Chondrocyte (in vitro differentiated cells): Measurements from ENCODE around the gene CT45A10. TPM values are rescaled to one million over a fixed set of nuclear protein-coding genes. Genes with fewer than 3 reads are reported as not detected.
"Not testable (repeated sequence)": the region's sequence is repeated elsewhere in the genome, so short reads cannot be mapped to it uniquely, and the experiment has no call there.

Experiments used
- DNase-seq: peaks from one replicate; pipeline ENCODE4 v3.0.0; 2021; ENCODE audit warnings: mixed read lengths, low spot score
- H3K27ac Mint-ChIP-seq: one replicate; pipeline ENCODE4 v1.8.0; 2021; ENCODE audit warnings: mild to moderate bottlenecking, moderate library complexity, mixed read lengths; ENCODE audit not compliant: unreplicated experiment
- H3K27me3 Mint-ChIP-seq: 2 replicates; pipeline ENCODE4 v1.8.0; 2021; ENCODE audit warnings: low read depth, mixed read lengths
- H3K36me3 Mint-ChIP-seq: 2 replicates; pipeline ENCODE4 v1.8.0; 2021; ENCODE audit warnings: low read depth, mixed read lengths
- H3K4me1 Mint-ChIP-seq: 2 replicates; pipeline ENCODE4 v1.8.0; 2021; ENCODE audit warnings: low read depth, mild to moderate bottlenecking, mixed read lengths
- H3K4me3 Mint-ChIP-seq: one replicate; pipeline ENCODE4 v1.8.0; 2021; ENCODE audit warnings: mild to moderate bottlenecking, moderate library complexity, mixed read lengths; ENCODE audit not compliant: unreplicated experiment
- H3K9me3 Mint-ChIP-seq: 2 replicates; pipeline ENCODE4 v1.8.0; 2021; ENCODE audit warnings: low read depth, mixed read lengths
- long read RNA-seq: library from polyadenylated mRNA; stranded (forward); transcript quantifications from one replicate; pipeline ENCODE4 v2.0.0, GENCODE V29; 2021
- total RNA-seq: library from RNA; stranded (reverse); gene quantifications from 3 replicates; pipeline ENCODE4 v1.2.1, GENCODE V29; 2021
- TF ChIP-seq, protein P1 (sequence below): fragments of 200-600 bp; sonication (generic); IDR thresholded peaks from 2 replicates; pipeline ENCODE4 v1.5.0; 2021; ENCODE audit warnings: antibody characterized with exemption, mild to moderate bottlenecking, moderate library complexity

Gene CT45A10
- total RNA-seq = not detected in 3 replicates
- long read RNA-seq = 0 reads

- H3K36me3 Mint-ChIP-seq = no peaks in the 10 kb centered on the region
- no peak within 1 kb of the TSS for H3K27ac Mint-ChIP-seq
- no peaks in the 10 kb centered on the region for H3K27me3 Mint-ChIP-seq
- H3K4me1 Mint-ChIP-seq = no peaks in the 10 kb centered on the region
- no peak within 1 kb of the TSS for H3K4me3 Mint-ChIP-seq
- TF ChIP-seq, protein P1, sequence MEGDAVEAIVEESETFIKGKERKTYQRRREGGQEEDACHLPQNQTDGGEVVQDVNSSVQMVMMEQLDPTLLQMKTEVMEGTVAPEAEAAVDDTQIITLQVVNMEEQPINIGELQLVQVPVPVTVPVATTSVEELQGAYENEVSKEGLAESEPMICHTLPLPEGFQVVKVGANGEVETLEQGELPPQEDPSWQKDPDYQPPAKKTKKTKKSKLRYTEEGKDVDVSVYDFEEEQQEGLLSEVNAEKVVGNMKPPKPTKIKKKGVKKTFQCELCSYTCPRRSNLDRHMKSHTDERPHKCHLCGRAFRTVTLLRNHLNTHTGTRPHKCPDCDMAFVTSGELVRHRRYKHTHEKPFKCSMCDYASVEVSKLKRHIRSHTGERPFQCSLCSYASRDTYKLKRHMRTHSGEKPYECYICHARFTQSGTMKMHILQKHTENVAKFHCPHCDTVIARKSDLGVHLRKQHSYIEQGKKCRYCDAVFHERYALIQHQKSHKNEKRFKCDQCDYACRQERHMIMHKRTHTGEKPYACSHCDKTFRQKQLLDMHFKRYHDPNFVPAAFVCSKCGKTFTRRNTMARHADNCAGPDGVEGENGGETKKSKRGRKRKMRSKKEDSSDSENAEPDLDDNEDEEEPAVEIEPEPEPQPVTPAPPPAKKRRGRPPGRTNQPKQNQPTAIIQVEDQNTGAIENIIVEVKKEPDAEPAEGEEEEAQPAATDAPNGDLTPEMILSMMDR = no peak
- no peak for DNase-seq
- peaks cover 13% of the 10 kb centered on the region for H3K9me3 Mint-ChIP-seq
Observed at GRCh38 chrX:135893294-135893817, at the start of gene CT45A10, which contains the start of gene SAGE1. CT45A10 (minus strand) TSS chrX:135893444; CDS start chrX:135885344, 8,100 bp downstream. SAGE1 (plus strand) TSS chrX:135893716; CDS start chrX:135896243, 2,527 bp downstream.

- no peak overlapping the region for H3K27ac Mint-ChIP-seq
- no peaks in the 10 kb centered on the region for H3K36me3 Mint-ChIP-seq
- no peaks in the 10 kb centered on the region for H3K4me1 Mint-ChIP-seq
- peaks cover 5% of the 10 kb centered on the region for H3K9me3 Mint-ChIP-seq
- H3K27me3 Mint-ChIP-seq = peaks cover 4% of the 10 kb centered on the region
- no peak overlapping the region for H3K4me3 Mint-ChIP-seq
- TF ChIP-seq, protein P1 = peak; percentile 78
- DNase-seq = no peak
Observed at GRCh38 chrX:135931644-135932487, 38.6 kb upstream of the CT45A10 start.

DNA sequence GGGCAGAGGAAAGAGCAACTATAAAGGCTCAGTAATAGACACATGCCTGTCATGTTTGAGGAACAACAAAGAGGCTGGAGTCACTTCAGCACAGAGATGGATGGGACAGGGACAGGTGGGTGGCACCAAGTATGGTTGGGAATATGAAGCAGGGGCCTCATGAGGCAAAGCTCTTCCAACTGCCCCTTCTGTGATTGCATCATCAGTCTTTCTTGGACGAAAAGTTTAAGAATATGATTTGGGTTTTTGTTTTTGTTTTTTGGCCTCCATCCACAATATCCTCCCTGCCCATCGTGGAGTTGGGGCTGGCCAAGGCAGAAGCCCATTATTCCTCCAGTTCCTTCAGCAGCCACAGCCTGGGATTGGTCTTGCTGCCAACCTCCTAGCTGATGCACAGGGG, 34.7 kb upstream of the CT45A10 start:
- TF ChIP-seq, protein P1 = no peak
- H3K27me3 Mint-ChIP-seq = peaks cover 4% of the 10 kb centered on the region

DNA sequence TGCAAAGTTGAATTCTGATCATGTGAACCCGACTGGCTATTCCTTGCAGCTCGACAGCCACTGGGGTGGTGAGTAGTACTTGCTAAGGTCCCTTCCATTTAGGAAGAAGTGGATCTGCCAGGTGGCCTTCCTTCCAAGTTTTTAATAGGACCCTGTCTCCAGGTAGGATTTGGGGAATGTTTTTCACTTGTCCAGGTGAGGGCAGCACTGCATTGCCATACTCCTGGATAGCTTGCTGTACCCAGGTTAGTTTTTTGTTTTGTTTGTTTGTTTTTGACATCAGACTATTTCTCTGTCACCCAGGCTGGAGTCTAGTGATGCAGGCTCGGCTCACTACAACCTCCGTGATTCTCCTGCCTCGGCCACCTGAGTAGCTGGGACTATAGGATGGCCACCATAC, 30.1 kb upstream of the CT45A10 start:
- no peaks in the 10 kb centered on the region for H3K36me3 Mint-ChIP-seq
- no peak overlapping the region for H3K4me3 Mint-ChIP-seq
- no peaks in the 10 kb centered on the region for H3K9me3 Mint-ChIP-seq
- H3K27ac Mint-ChIP-seq = no peak overlapping the region
- H3K27me3 Mint-ChIP-seq = no peaks in the 10 kb centered on the region
- H3K4me1 Mint-ChIP-seq = no peaks in the 10 kb centered on the region
- DNase-seq = no peak
- TF ChIP-seq, protein P1 = peak; percentile 54

More for the DNA sequence above, 34.7 kb upstream of the CT45A10 start:
- no peaks in the 10 kb centered on the region for H3K36me3 Mint-ChIP-seq
- peaks cover 3% of the 10 kb centered on the region for H3K9me3 Mint-ChIP-seq
- no peak for DNase-seq
- no peaks in the 10 kb centered on the region for H3K4me1 Mint-ChIP-seq
- no peak overlapping the region for H3K4me3 Mint-ChIP-seq
- H3K27ac Mint-ChIP-seq = no peak overlapping the region

DNA sequence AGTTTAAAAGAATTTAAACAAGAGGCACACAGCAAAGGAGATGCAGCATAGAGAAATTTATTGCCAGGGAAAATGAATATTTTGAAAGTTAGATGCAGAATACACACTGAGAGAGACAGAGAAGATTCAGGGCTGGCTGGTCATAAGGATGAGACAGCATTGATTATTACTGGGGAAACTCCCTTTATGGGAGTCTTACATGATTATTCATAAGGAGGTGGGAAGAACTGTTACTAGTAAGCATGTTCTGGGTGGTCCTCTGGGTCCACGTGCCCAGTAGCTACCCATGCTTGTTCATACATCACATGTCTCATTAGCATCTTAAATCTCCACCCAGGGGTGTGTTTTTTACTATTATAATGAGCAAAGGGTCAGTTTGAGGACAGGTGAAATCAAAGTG, 27.3 kb upstream of the CT45A10 start:
- not testable (repeated sequence) for DNase-seq, H3K36me3 Mint-ChIP-seq, H3K4me1 Mint-ChIP-seq, H3K27me3 Mint-ChIP-seq, H3K4me3 Mint-ChIP-seq, H3K9me3 Mint-ChIP-seq, H3K27ac Mint-ChIP-seq
